Adrenal gland (tissue), 5 donors: ENCODE data around the gene OR13D1.

ENCODE experiments used
- POLR2A ChIP-seq, 2 donors: fragments of 450-650 bp; IDR thresholded peaks; one replicate each; pipeline ENCODE4 v1.6.1; 2017; ENCODE audit warnings: antibody characterized with exemption in 2 of 2, mild to moderate bottlenecking in 2 of 2, moderate library complexity in 1 of 2
- TF ChIP-seq, protein P1 (sequence below), 6 experiments: fragments of 450-650 bp in 4 of 6; fragments of 200-600 bp in 2 of 6; sonication (generic) in 1 of 6; IDR thresholded peaks; 1 replicate in 5 of 6; 2 replicates in 1 of 6; pipeline versions ENCODE4 v1.5.1 to v1.8.0; 2016 to 2021; ENCODE audit warnings: antibody characterized with exemption in 6 of 6, mild to moderate bottlenecking in 2 of 6, moderate library complexity in 1 of 6
- donor health status: DM: no; HTN: no; CAD: no.

DNA sequence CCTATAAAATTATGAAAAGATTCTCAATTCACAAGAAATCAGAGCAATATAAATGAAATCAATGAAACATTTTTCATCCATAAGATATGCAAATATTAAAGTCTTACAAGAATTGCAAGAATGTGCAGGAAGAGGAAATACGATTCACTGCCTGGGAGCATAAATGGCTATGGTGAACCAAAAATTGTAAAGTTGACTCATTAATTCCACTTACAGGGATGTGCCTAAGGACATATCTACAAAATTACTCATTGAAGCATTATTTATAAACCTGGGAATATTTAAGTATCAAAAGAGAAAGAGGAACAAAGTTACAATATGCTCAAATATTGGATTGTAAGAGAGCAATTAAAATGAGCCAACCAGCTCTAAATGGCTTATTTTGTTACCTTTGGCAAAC lies 46.3 kb downstream of the OR13D1 start:
- TF ChIP-seq, protein P1, sequence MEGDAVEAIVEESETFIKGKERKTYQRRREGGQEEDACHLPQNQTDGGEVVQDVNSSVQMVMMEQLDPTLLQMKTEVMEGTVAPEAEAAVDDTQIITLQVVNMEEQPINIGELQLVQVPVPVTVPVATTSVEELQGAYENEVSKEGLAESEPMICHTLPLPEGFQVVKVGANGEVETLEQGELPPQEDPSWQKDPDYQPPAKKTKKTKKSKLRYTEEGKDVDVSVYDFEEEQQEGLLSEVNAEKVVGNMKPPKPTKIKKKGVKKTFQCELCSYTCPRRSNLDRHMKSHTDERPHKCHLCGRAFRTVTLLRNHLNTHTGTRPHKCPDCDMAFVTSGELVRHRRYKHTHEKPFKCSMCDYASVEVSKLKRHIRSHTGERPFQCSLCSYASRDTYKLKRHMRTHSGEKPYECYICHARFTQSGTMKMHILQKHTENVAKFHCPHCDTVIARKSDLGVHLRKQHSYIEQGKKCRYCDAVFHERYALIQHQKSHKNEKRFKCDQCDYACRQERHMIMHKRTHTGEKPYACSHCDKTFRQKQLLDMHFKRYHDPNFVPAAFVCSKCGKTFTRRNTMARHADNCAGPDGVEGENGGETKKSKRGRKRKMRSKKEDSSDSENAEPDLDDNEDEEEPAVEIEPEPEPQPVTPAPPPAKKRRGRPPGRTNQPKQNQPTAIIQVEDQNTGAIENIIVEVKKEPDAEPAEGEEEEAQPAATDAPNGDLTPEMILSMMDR (IDR thresholded peaks at IDR 0.05): no peak
- TF ChIP-seq POLR2A (IDR thresholded peaks at IDR 0.05): no peak
